GM23248 (cell line): ENCODE data around the gene MPPED2. TPM values are rescaled to one million over a fixed set of nuclear protein-coding genes. Genes with fewer than 3 reads are reported as not detected.

Experiments
- DNase-seq: peaks from one replicate; pipeline ENCODE4 v3.0.0-alpha.2; 2015
- H2AFZ ChIP-seq: fragments of 200-600 bp; sonication (generic); 2 replicates; pipeline ENCODE4 v1.6.1; 2016; ENCODE audit warnings: antibody characterized with exemption
- H3F3A ChIP-seq: fragments of 200-600 bp; sonication (generic); 2 replicates; pipeline ENCODE4 v1.6.1; 2016; ENCODE audit warnings: mild to moderate bottlenecking, antibody characterized with exemption, mixed run types; ENCODE audit not compliant: insufficient read depth
- H3K27ac ChIP-seq: fragments of 200-600 bp; sonication (generic); 2 replicates; pipeline ENCODE4 v1.5.1; 2016; ENCODE audit warnings: mild to moderate bottlenecking
- H3K27me3 ChIP-seq: fragments of 200-600 bp; sonication (generic); replicated peaks from 2 replicates; pipeline ENCODE4 v1.6.1; 2016; ENCODE audit warnings: mild to moderate bottlenecking; ENCODE audit not compliant: insufficient read depth
- H3K36me3 ChIP-seq: fragments of 200-600 bp; sonication (generic); 2 replicates; pipeline ENCODE4 v1.6.1; 2016; ENCODE audit warnings: low read depth, mild to moderate bottlenecking
- H3K4me1 ChIP-seq: fragments of 200-600 bp; sonication (generic); 2 replicates; pipeline ENCODE4 v1.6.1; 2016; ENCODE audit warnings: mild to moderate bottlenecking; ENCODE audit not compliant: insufficient read depth
- H3K4me2 ChIP-seq: fragments of 200-600 bp; sonication (generic); one replicate; pipeline ENCODE4 v1.6.1; 2016; ENCODE audit warnings: mild to moderate bottlenecking; ENCODE audit not compliant: unreplicated experiment
- H3K4me3 ChIP-seq: fragments of 200-600 bp; sonication (generic); 2 replicates; pipeline ENCODE4 v1.5.1; 2016; ENCODE audit warnings: mild to moderate bottlenecking
- H3K79me2 ChIP-seq: fragments of 200-600 bp; sonication (generic); 2 replicates; pipeline ENCODE4 v1.6.1; 2016; ENCODE audit warnings: mild to moderate bottlenecking; ENCODE audit not compliant: insufficient read depth
- H3K9ac ChIP-seq: fragments of 200-600 bp; sonication (generic); 2 replicates; pipeline ENCODE4 v1.6.1; 2016; ENCODE audit warnings: mild to moderate bottlenecking
- H3K9me2 ChIP-seq: fragments of 200-600 bp; sonication (generic); 2 replicates; pipeline ENCODE4 v1.6.1; 2016; ENCODE audit warnings: mixed run types, mild to moderate bottlenecking, moderate library complexity; ENCODE audit not compliant: insufficient read depth
- H3K9me3 ChIP-seq: fragments of 200-600 bp; sonication (generic); one replicate; pipeline ENCODE4 v1.6.1; 2017; ENCODE audit warnings: low read depth
- H4K20me1 ChIP-seq: fragments of 200-600 bp; sonication (generic); 2 replicates; pipeline ENCODE4 v1.6.0; 2016; ENCODE audit not compliant: insufficient read depth
- EZH2 ChIP-seq: fragments of 200-600 bp; sonication (generic); IDR thresholded peaks from 2 replicates; pipeline ENCODE4 v1.6.1; 2018; ENCODE audit warnings: antibody characterized with exemption, mild to moderate bottlenecking; ENCODE audit not compliant: insufficient read depth, poor library complexity, severe bottlenecking
- EZH2phosphoT487 ChIP-seq: fragments of 200-600 bp; sonication (generic); IDR thresholded peaks from 2 replicates; pipeline ENCODE4 v1.6.1; 2018; ENCODE audit warnings: antibody characterized with exemption, moderate library complexity, mild to moderate bottlenecking, low read depth; ENCODE audit not compliant: insufficient read depth
- WGBS, 2 experiments: methylation state at CpG; one replicate each; pipeline ENCODE4 v1.1.6; 2015 to 2017; ENCODE audit warnings: low lambda C conversion rate in 2 of 2, low coverage in 1 of 2; ENCODE audit errors: missing lambda C conversion rate in 2 of 2; 5-methylcytosine and 5-hydroxymethylcytosine counted together
- in situ Hi-C: fragments of 300-500 bp; cut with MboI; formaldehyde crosslinking; loops from 2 replicates; pipeline ENCODE4 v1.15.0; 2020
- polyA plus RNA-seq: library from polyadenylated mRNA; unstranded; fragments of >200 nt; fragmentation: Nextera tagmentation; extraction: Ambion mirVana; gene quantifications from 2 replicates; pipeline ENCODE4 v1.2.1, GENCODE V29; 2016
- total RNA-seq: library from RNA; depleted of rRNA; stranded (reverse); fragments of >200 nt; shearing (Covaris generic); gene quantifications from 2 replicates; pipeline ENCODE4 v1.2.3, GENCODE V29; 2014

MPPED2 gene
- total and polyA plus RNA-seq, 2 experiments from 2014 or later: not detected

DNA sequence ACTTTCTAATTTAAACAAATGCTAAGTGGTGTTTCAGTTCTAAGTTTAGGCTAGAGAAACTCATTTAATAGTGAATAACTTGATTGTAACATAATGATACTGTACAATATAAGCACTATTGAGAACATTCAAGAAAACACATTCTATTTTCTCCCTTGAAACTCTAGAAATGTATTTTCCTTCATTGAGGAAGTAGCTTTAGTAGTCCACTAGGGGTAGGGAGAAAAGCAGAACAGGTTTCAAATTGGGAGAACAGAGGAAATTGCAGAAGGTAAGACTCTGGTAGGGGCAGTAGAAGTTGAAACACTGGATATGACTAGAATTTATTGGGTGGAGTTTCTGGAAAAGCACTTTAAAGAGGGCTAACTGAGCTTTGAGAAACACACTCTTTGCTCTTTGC lies 31.6 kb upstream of the MPPED2 start:
- Histone ChIP-seq H3K36me3 (no peaks in the 10 kb centered on the region), H3K4me3 (no peak overlapping the region), H3K79me2 (no peaks in the 10 kb centered on the region), H2AFZ (no peak overlapping the region), H3K9me2 (no peaks in the 10 kb centered on the region), H3K9me3 (no peaks in the 10 kb centered on the region), H3K4me2 (no peak overlapping the region), H4K20me1 (no peaks in the 10 kb centered on the region), H3F3A (no peaks in the 10 kb centered on the region), H3K9ac (no peak overlapping the region), H3K27me3 (no peaks in the 10 kb centered on the region), H3K4me1 (no peaks in the 10 kb centered on the region), H3K27ac (no peak overlapping the region)
- no peak for DNase-seq
- TF ChIP-seq EZH2phosphoT487: no peak
- TF ChIP-seq EZH2: no peak
- in situ Hi-C loops: no loop called here

DNA sequence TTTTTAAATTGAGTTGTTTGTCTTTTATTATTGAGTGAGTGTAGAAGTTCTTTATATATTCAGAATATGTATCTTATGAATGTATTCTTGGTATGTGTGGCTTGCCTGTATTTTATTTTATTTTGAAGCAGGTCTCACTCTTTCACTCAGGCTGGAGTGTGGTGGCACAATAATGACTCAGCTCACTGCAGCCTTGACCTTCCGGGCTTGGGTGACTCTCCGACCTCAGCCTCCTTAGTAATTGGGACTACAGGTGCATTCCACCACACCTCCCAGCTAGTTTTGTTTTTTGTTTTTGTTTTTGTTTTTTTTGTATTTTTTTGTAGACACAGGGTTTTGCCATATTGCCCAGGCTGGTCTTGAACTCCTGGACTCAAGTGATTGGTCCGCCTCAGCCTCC lies 24.5 kb upstream of the MPPED2 start:
- Histone ChIP-seq H3K9me2 (no peaks in the 10 kb centered on the region), H3K27me3 (no peaks in the 10 kb centered on the region), H3K4me3 (no peak overlapping the region), H4K20me1 (no peaks in the 10 kb centered on the region), H2AFZ (no peak overlapping the region), H3K36me3 (no peaks in the 10 kb centered on the region), H3K79me2 (no peaks in the 10 kb centered on the region), H3K4me2 (no peak overlapping the region), H3K9ac (no peak overlapping the region), H3K4me1 (no peaks in the 10 kb centered on the region), H3K9me3 (no peaks in the 10 kb centered on the region), H3K27ac (no peak overlapping the region), H3F3A (no peaks in the 10 kb centered on the region)
- whole genome bisulfite sequencing, 2 experiments: 52 to 60% methylated on average over 3 of the region's 3 CpGs
- in situ Hi-C loops: no loop called here
- no peak for DNase-seq
- TF ChIP-seq EZH2: no peak
- TF ChIP-seq EZH2phosphoT487: no peak

DNA sequence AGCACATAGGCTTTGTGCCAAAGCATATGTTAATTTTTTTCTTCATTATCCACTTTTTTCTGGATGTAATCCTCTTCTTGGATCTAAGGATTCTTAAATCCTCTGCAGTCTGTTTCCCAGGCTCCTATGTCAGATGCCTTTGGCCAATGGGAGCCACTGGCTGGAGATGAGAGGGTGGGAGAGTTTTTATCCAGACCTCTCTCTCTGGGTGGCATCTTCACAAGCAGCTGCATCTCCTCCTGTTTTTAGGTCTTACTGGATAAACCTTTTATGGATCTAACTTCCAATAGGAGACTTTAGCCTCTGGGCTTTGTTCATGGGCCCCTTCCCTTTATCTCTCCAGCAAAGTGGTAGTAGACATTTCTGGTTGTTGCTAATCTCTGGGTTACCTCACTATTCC lies 22.4 kb upstream of the MPPED2 start:
- H2AFZ ChIP-seq: no peak overlapping the region
- H3K9ac ChIP-seq: no peak overlapping the region
- DNase-seq: no peak
- H3K4me3 ChIP-seq: no peak overlapping the region
- no peaks in the 10 kb centered on the region for H3K27me3 ChIP-seq
- no peaks in the 10 kb centered on the region for H3K36me3 ChIP-seq
- H3K27ac ChIP-seq: no peak overlapping the region
- no peaks in the 10 kb centered on the region for H3K4me1 ChIP-seq
- no peaks in the 10 kb centered on the region for H4K20me1 ChIP-seq
- H3K79me2 ChIP-seq: no peaks in the 10 kb centered on the region
- no peaks in the 10 kb centered on the region for H3K9me3 ChIP-seq
- H3K9me2 ChIP-seq: no peaks in the 10 kb centered on the region
- no peaks in the 10 kb centered on the region for H3F3A ChIP-seq
- no peak overlapping the region for H3K4me2 ChIP-seq
- TF ChIP-seq EZH2 (no peak), EZH2phosphoT487 (no peak)
- in situ Hi-C loops: no loop called here

DNA sequence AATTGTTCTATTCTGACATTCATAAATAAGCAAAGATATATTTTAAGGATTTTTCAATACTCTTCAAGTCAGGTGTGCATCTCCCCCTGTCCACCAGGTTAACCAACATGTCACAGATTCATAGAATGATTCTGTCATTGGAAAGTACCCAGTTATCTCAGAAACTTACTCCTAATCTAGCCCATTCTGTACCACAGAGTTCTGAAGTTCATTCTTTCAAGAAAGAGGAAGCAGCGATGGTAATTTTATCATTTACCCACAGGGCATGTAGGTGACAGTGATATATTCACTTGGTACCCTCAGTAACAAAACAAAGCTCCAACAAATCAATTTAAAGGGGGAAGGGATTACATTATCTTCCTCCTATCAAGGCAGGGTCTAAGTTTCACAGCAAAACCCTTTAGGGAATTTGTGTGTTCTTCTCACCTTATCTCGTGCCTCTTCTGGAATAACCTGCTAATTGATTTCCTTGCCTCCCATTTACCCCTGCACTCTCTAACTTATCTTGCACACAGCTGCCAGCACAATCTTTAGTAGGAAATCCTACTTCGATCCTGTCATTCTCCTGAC lies 19.0 kb upstream of the MPPED2 start:
- Histone ChIP-seq H3K4me2 (no peak overlapping the region), H3F3A (no peaks in the 10 kb centered on the region), H3K9me2 (no peaks in the 10 kb centered on the region), H2AFZ (no peak overlapping the region), H3K4me1 (no peaks in the 10 kb centered on the region), H3K36me3 (no peaks in the 10 kb centered on the region), H4K20me1 (no peaks in the 10 kb centered on the region), H3K9me3 (no peaks in the 10 kb centered on the region), H3K4me3 (no peak overlapping the region), H3K27me3 (no peaks in the 10 kb centered on the region), H3K79me2 (no peaks in the 10 kb centered on the region), H3K9ac (no peak overlapping the region), H3K27ac (no peak overlapping the region)
- WGBS, 2 experiments: 28 to 30% methylated on average over 3 of the region's 3 CpGs
- in situ Hi-C loops: no loop called here
- no peak for DNase-seq
- TF ChIP-seq EZH2 (no peak), EZH2phosphoT487 (no peak)

DNA sequence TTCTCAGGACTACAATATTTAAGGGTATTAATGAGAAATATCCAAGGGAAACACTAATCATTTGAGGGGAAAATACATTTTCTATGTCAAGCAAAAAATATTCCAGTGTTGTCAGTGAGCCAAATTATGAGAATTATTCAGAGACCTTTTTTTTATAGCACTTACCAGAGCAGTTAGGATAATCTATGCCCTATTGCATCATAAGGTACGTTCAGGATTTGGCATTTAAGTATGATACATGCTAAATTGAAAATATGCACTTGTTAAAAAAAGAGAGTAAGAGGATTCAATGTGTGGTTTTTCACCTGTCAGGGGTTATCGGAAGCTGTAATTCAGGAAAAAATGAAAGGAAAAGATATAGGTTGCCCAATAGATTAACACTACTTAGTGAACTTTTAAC lies 17.2 kb upstream of the MPPED2 start:
- no peaks in the 10 kb centered on the region for H3K4me1 ChIP-seq
- TF ChIP-seq EZH2 (no peak), EZH2phosphoT487 (no peak)
- no peaks in the 10 kb centered on the region for H4K20me1 ChIP-seq
- H3K4me3 ChIP-seq: no peak overlapping the region
- H3K9me2 ChIP-seq: no peaks in the 10 kb centered on the region
- H3K9me3 ChIP-seq: no peaks in the 10 kb centered on the region
- in situ Hi-C loops: no loop called here
- H3K36me3 ChIP-seq: no peaks in the 10 kb centered on the region
- H2AFZ ChIP-seq: no peak overlapping the region
- H3K9ac ChIP-seq: no peak overlapping the region
- no peaks in the 10 kb centered on the region for H3K79me2 ChIP-seq
- no peak overlapping the region for H3K27ac ChIP-seq
- 33 to 34% methylated on average over 2 of the region's 2 CpGs for WGBS, 2 experiments
- H3K4me2 ChIP-seq: no peak overlapping the region
- no peaks in the 10 kb centered on the region for H3F3A ChIP-seq
- no peak for DNase-seq
- H3K27me3 ChIP-seq: no peaks in the 10 kb centered on the region; the same call in 1 of the 2 replicates
